ENCODE results near the gene FDX1.
A peak's percentile ranks its signal among the peaks of the same experiment; 100 is the strongest.
"Not testable (repeated sequence)": the region's sequence is repeated elsewhere in the genome, so short reads cannot be mapped to it uniquely, and the experiment has no call there.

FDX1 gene

GRCh38 chr11:110429731-110430266 lies at the start of gene FDX1:
Gene FDX1, plus strand, starts transcription at chr11:110429948. Its CDS starts 173 bp downstream, at chr11:110430121.
- DNase-seq (ENCODE audit: low read depth) = peak; percentile 74

- no peak for DNase-seq (ENCODE audit: low read depth)
Measured at GRCh38 chr11:110380836-110381622, 48.7 kb upstream of the FDX1 start.

GRCh38 chr11:110388231-110388630 lies 41.5 kb upstream of the FDX1 start:
- not testable (repeated sequence) for DNase-seq (ENCODE audit: low read depth)

GRCh38 chr11:110389965-110390364 lies 39.8 kb upstream of the FDX1 start:
- no peak for DNase-seq (ENCODE audit: low read depth)

GRCh38 chr11:110392056-110392455 lies 37.7 kb upstream of the FDX1 start:
- no peak for DNase-seq (ENCODE audit: low read depth)

GRCh38 chr11:110397668-110398286 lies 32.0 kb upstream of the FDX1 start:
- DNase-seq (ENCODE audit: low read depth) = peak; percentile 4

- DNase-seq (ENCODE audit: low read depth) = not testable (repeated sequence)
Measured at GRCh38 chr11:110403585-110403984, 26.2 kb upstream of the FDX1 start.

- DNase-seq (ENCODE audit: low read depth) = not testable (repeated sequence)
Measured at GRCh38 chr11:110405636-110406035, 24.1 kb upstream of the FDX1 start.

GRCh38 chr11:110407315-110407714 lies 22.4 kb upstream of the FDX1 start:
- no peak for DNase-seq (ENCODE audit: low read depth)

GRCh38 chr11:110409174-110409573 lies 20.6 kb upstream of the FDX1 start:
- no peak for DNase-seq (ENCODE audit: low read depth)

- DNase-seq (ENCODE audit: low read depth) = no peak
Measured at GRCh38 chr11:110410651-110411050, 19.1 kb upstream of the FDX1 start.

GRCh38 chr11:110415081-110415480 lies 14.7 kb upstream of the FDX1 start:
- DNase-seq (ENCODE audit: low read depth) = no peak

- not testable (repeated sequence) for DNase-seq (ENCODE audit: low read depth)
Measured at GRCh38 chr11:110421658-110422057, 8.1 kb upstream of the FDX1 start.

GRCh38 chr11:110422306-110422905 lies 7.3 kb upstream of the FDX1 start:
- DNase-seq (ENCODE audit: low read depth) = no peak

GRCh38 chr11:110424775-110425444 lies 4.8 kb upstream of the FDX1 start:
- no peak for DNase-seq (ENCODE audit: low read depth)

GRCh38 chr11:110425751-110426545 lies 3.8 kb upstream of the FDX1 start:
- peak; percentile 88 for DNase-seq (ENCODE audit: low read depth)

GRCh38 chr11:110428040-110428439 lies 1.7 kb upstream of the FDX1 start:
- no peak for DNase-seq (ENCODE audit: low read depth)

- DNase-seq (ENCODE audit: low read depth) = no peak
Measured at GRCh38 chr11:110428956-110429730, 605 bp upstream of the FDX1 start.

GRCh38 chr11:110430267-110431050 lies 711 bp downstream of the FDX1 start:
- DNase-seq (ENCODE audit: low read depth) = peak; percentile 48

Data from EH (cell line).